Thoracic aorta (tissue), 2 donors: ENCODE results near the gene AQR. TPM values are rescaled to one million over a fixed set of nuclear protein-coding genes. Genes with fewer than 3 reads are reported as not detected.

Source experiments
- ATAC-seq: fragments of 150-250 bp; one replicate; pipeline ENCODE4 v1.8.0; 2017; ENCODE audit warnings: low read depth; ENCODE audit not compliant: insufficient number of reproducible peaks, low FRiP score
- DNase-seq: peaks from one replicate; pipeline ENCODE4 v3.0.0-alpha.2; 2020; ENCODE audit warnings: low spot score
- H3K27ac ChIP-seq, 2 donors: fragments of 200-600 bp; sonication (generic); 1 replicate in 1 of 2; 2 replicates in 1 of 2; pipeline ENCODE4 v1.5.1; 2016; ENCODE audit warnings: mild to moderate bottlenecking in 2 of 2, moderate library complexity in 2 of 2
- H3K27me3 ChIP-seq: fragments of 200-600 bp; sonication (generic); replicated peaks from 2 replicates; pipeline ENCODE4 v1.6.0; 2016; ENCODE audit warnings: mild to moderate bottlenecking; ENCODE audit not compliant: insufficient read depth
- H3K36me3 ChIP-seq: fragments of 200-600 bp; sonication (generic); one replicate; pipeline ENCODE4 v1.5.1; 2016
- H3K4me1 ChIP-seq, 2 donors: fragments of 200-600 bp; sonication (generic); 1 replicate in 1 of 2; 2 replicates in 1 of 2; pipeline versions ENCODE4 v1.5.1 to v1.6.0; 2016; ENCODE audit warnings: low read depth in 2 of 2, mild to moderate bottlenecking in 1 of 2; ENCODE audit not compliant: control insufficient read depth in 1 of 2
- H3K4me3 ChIP-seq: fragments of 200-600 bp; sonication (generic); 2 replicates; pipeline ENCODE4 v1.5.1; 2016; ENCODE audit warnings: mild to moderate bottlenecking
- H3K9me3 ChIP-seq: fragments of 200-600 bp; sonication (generic); 2 replicates; pipeline ENCODE4 v1.5.1; 2016
- total RNA-seq, 2 donors: library from RNA; depleted of rRNA; stranded (reverse); fragments of >200 nt; gene quantifications; one replicate each; pipeline versions ENCODE4 v1.1.0 to v1.2.3, GENCODE V29; 2016
- TF ChIP-seq, protein P1 (sequence below): fragments of 200-600 bp; sonication (generic); IDR thresholded peaks from one replicate; pipeline ENCODE4 v1.5.1; 2019; ENCODE audit warnings: antibody characterized with exemption

AQR gene
- total RNA-seq, 2 donors from 2014 or later: 19.6 to 37.0 TPM

DNA sequence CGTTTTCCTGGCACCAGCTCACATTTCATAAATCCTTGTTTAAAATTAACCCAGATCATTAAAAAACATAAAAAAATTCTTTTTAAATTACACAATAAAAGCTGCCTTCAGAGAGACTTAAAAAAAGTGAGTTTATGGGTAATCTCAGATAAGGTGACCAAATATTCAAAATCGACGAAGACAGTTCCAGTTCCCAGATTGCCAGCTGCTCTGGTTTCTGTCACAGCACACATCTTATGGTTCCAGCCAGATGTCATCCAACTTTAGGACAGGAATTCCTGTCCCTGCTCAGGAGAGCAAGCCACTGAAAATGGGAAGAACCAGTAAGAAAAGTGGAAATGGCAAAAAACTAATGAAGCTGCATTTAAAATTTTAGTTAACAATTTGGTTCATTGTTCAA, 34.4 kb upstream of the AQR start:
- DNase-seq: no peak
- Histone ChIP-seq H3K9me3 (no peaks in the 10 kb centered on the region), H3K36me3 (no peaks in the 10 kb centered on the region), H3K27me3 (no peaks in the 10 kb centered on the region), H3K4me3 (no peak overlapping the region), H3K27ac (no peak overlapping the region), H3K4me1 (no peaks in the 10 kb centered on the region)
- ATAC-seq: no peak
- TF ChIP-seq, protein P1, sequence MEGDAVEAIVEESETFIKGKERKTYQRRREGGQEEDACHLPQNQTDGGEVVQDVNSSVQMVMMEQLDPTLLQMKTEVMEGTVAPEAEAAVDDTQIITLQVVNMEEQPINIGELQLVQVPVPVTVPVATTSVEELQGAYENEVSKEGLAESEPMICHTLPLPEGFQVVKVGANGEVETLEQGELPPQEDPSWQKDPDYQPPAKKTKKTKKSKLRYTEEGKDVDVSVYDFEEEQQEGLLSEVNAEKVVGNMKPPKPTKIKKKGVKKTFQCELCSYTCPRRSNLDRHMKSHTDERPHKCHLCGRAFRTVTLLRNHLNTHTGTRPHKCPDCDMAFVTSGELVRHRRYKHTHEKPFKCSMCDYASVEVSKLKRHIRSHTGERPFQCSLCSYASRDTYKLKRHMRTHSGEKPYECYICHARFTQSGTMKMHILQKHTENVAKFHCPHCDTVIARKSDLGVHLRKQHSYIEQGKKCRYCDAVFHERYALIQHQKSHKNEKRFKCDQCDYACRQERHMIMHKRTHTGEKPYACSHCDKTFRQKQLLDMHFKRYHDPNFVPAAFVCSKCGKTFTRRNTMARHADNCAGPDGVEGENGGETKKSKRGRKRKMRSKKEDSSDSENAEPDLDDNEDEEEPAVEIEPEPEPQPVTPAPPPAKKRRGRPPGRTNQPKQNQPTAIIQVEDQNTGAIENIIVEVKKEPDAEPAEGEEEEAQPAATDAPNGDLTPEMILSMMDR: no peak

DNA sequence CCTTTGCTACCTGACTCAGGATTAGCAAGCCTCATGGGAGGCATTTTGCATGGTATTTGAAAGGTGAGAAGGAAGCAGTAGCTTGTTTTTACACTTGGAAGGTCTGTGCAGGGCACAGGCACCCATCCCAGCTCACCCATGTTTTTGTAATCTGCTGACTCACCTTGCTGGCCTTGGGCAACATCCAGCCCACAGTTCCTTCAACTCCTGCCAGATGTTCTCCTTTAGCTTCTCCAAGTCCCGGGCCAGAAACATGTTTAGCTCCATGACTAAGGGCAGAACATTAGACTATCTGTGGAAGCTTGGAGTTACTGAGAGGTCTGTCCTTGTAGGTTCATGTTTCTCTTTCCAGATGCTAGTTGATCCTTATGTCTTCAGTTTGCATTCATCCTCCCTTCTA, 31.0 kb upstream of the AQR start:
- TF ChIP-seq, protein P1: no peak
- H3K36me3 ChIP-seq: no peaks in the 10 kb centered on the region
- H3K27me3 ChIP-seq: no peaks in the 10 kb centered on the region
- ATAC-seq (no peak), DNase-seq (no peak)
- no peak overlapping the region for H3K27ac ChIP-seq
- no peaks in the 10 kb centered on the region for H3K9me3 ChIP-seq
- H3K4me1 ChIP-seq: no peaks in the 10 kb centered on the region
- no peak overlapping the region for H3K4me3 ChIP-seq

DNA sequence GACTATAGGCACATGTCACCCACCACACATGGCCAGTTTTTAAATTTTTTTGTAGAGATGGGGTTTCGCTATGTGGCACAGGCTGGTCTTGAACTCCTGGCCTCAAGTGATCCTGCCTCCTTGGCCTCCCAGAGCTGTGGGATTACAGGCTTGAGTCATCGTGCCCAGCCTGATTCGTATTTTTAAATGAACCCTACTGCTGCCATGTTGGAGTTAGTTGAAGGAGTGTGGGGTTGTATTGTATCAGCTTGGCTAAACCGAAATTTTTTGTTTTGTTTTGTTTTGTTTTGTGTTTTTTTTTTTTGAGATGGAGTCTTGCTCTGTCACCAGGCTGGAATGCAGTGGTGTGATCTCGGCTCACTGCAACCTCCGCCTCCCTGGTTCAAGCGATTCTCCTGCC, 30.4 kb upstream of the AQR start:
- no peaks in the 10 kb centered on the region for H3K4me1 ChIP-seq
- H3K9me3 ChIP-seq: no peaks in the 10 kb centered on the region
- no peak overlapping the region for H3K27ac ChIP-seq
- TF ChIP-seq, protein P1: no peak
- no peak for DNase-seq
- no peak overlapping the region for H3K4me3 ChIP-seq
- no peak for ATAC-seq
- no peaks in the 10 kb centered on the region for H3K27me3 ChIP-seq
- H3K36me3 ChIP-seq: no peaks in the 10 kb centered on the region

DNA sequence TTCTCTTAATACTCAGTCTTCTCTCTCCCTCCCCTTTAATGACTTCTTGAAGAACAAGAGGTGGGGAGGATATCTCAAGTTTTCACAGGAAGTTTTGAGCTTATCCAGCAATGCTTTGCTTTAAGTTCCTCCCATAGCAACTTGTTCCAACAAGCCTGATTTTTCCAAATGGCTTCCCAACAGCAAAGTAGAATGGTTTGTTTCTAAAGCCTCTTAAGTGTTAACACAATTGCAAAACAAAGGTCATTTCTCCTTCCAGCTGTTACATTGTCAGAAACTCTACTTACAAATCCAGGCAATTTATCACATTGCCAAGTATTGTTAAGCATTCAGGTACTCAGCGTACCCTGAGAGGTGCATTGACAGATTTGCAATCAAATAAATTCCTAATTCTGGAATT, 25.4 kb upstream of the AQR start:
- Histone ChIP-seq H3K27me3 (no peaks in the 10 kb centered on the region), H3K9me3 (no peaks in the 10 kb centered on the region), H3K4me3 (no peak overlapping the region), H3K4me1 (no peaks in the 10 kb centered on the region), H3K36me3 (no peaks in the 10 kb centered on the region), H3K27ac (no peak overlapping the region)
- TF ChIP-seq, protein P1: no peak
- ATAC-seq (no peak), DNase-seq (no peak)

DNA sequence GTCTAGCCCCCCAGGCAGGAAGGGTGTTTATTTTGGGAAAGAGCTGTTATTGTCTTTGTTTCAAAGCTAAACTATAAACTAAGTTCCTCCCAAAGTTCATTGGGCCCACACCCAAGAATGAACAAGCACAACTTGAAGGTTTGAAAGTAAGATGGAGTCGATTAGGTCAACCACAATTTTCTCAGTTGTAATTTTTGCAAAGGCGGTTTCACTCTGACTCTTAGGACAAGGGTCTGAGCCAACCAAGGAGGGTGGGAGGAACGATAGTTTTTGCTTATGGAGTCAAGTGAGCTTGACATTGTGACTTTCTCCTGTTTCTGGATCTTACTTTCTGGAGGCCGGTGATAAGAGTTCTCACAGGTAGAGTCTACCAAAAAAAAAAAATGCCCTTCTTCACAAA, 24.3 kb upstream of the AQR start:
- DNase-seq: no peak
- ATAC-seq: no peak
- Histone ChIP-seq H3K9me3 (no peaks in the 10 kb centered on the region), H3K27ac (no peak overlapping the region), H3K4me3 (no peak overlapping the region), H3K4me1 (peaks cover 2 to 5% of the 10 kb centered on the region in 2 donors), H3K36me3 (no peaks in the 10 kb centered on the region), H3K27me3 (no peaks in the 10 kb centered on the region)
- TF ChIP-seq, protein P1: no peak
